ENCODE data around the gene VAMP4. TPM values are rescaled to one million over a fixed set of nuclear protein-coding genes. Genes with fewer than 3 reads are reported as not detected.
A peak's percentile ranks its signal among the peaks of the same experiment; 100 is the strongest.

VAMP4 gene
- total RNA-seq, 1 donor from 2014 or later = 8.4 TPM

DNA sequence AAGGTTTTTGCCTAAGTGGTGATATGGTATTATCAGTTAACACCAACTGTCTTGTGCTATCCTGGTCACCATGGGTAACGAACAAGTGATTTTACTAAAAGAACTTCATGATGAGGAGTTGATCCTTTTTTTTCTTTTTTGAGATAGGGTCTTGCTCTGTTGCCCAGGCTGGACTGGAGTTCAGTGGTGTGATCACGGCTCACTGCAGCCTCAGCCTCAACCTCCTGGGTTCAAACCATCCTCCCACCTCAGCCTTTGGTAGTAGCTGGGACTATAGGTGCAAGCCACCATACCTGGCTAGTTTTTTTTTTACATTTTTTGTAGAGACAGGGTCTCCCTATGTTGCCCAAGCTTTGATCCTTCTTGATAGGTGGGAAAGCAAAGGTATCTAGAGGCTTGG lies 44.7 kb upstream of the VAMP4 start:
- H3K27me3 Mint-ChIP-seq (ENCODE audit: unreplicated experiment) = no peaks in the 10 kb centered on the region
- TF ChIP-seq, protein P1, sequence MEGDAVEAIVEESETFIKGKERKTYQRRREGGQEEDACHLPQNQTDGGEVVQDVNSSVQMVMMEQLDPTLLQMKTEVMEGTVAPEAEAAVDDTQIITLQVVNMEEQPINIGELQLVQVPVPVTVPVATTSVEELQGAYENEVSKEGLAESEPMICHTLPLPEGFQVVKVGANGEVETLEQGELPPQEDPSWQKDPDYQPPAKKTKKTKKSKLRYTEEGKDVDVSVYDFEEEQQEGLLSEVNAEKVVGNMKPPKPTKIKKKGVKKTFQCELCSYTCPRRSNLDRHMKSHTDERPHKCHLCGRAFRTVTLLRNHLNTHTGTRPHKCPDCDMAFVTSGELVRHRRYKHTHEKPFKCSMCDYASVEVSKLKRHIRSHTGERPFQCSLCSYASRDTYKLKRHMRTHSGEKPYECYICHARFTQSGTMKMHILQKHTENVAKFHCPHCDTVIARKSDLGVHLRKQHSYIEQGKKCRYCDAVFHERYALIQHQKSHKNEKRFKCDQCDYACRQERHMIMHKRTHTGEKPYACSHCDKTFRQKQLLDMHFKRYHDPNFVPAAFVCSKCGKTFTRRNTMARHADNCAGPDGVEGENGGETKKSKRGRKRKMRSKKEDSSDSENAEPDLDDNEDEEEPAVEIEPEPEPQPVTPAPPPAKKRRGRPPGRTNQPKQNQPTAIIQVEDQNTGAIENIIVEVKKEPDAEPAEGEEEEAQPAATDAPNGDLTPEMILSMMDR (IDR thresholded peaks at IDR 0.05; ENCODE audit: partially characterized antibody, unreplicated experiment) = no peak
- H3K36me3 Mint-ChIP-seq (ENCODE audit: unreplicated experiment) = no peaks in the 10 kb centered on the region
- no peak for DNase-seq
- no peak overlapping the region for H3K27ac Mint-ChIP-seq (ENCODE audit: unreplicated experiment)
- peaks cover 3% of the 10 kb centered on the region for H3K4me1 Mint-ChIP-seq (ENCODE audit: low read depth, unreplicated experiment)
- peaks cover under 1% of the 10 kb centered on the region for H3K9me3 Mint-ChIP-seq (ENCODE audit: unreplicated experiment)
- H3K4me3 Mint-ChIP-seq (ENCODE audit: unreplicated experiment) = no peak overlapping the region

DNA sequence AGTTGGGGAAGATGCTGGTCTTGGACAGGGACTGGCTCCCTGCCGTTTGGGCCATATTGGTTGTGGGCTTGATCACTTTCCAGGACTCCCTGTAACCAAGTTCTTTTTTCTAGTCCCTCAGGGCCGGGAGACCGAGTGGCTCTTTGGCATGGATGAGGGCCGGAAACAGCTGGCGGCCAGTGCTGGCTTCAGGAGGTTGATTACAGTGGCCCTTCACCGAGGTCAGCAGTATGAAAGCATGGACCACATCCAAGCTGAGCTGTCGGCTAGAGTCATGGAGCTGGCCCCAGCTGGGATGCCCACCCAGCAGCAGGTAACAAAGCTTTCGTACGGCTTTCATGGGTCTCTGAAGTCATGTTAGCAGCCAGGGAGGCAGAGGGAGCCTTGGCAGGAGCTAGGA lies 43.9 kb upstream of the VAMP4 start:
- no peaks in the 10 kb centered on the region for H3K27me3 Mint-ChIP-seq (ENCODE audit: unreplicated experiment)
- no peak overlapping the region for H3K4me3 Mint-ChIP-seq (ENCODE audit: unreplicated experiment)
- H3K27ac Mint-ChIP-seq (ENCODE audit: unreplicated experiment) = no peak overlapping the region
- TF ChIP-seq, protein P1 (IDR thresholded peaks at IDR 0.05; ENCODE audit: partially characterized antibody, unreplicated experiment) = no peak
- H3K36me3 Mint-ChIP-seq (ENCODE audit: unreplicated experiment) = no peaks in the 10 kb centered on the region
- peaks cover 6% of the 10 kb centered on the region for H3K9me3 Mint-ChIP-seq (ENCODE audit: unreplicated experiment)
- peaks cover 3% of the 10 kb centered on the region for H3K4me1 Mint-ChIP-seq (ENCODE audit: low read depth, unreplicated experiment)
- no peak for DNase-seq

DNA sequence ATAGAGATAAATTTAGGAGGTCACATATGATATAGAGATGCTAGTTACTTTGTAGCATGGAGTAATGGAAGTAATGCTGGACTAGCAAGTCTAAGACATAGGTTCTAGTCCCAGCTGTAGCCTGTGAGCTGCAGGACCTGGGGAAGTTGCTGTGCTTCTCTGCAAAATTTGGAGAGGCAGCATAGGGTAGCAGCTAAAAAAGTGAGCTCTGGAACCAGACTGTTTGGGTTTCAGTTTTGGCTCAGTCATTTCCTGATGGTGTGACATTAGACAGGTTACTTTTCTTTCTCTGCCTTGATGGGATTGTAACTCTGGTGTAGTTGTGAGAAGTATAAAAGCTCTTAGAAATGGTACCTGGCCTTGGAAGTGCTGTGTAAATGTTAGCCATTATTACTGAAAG lies 42.9 kb upstream of the VAMP4 start:
- Mint-ChIP-seq H3K27ac (ENCODE audit: unreplicated experiment) (no peak overlapping the region), H3K4me3 (ENCODE audit: unreplicated experiment) (no peak overlapping the region)

DNA sequence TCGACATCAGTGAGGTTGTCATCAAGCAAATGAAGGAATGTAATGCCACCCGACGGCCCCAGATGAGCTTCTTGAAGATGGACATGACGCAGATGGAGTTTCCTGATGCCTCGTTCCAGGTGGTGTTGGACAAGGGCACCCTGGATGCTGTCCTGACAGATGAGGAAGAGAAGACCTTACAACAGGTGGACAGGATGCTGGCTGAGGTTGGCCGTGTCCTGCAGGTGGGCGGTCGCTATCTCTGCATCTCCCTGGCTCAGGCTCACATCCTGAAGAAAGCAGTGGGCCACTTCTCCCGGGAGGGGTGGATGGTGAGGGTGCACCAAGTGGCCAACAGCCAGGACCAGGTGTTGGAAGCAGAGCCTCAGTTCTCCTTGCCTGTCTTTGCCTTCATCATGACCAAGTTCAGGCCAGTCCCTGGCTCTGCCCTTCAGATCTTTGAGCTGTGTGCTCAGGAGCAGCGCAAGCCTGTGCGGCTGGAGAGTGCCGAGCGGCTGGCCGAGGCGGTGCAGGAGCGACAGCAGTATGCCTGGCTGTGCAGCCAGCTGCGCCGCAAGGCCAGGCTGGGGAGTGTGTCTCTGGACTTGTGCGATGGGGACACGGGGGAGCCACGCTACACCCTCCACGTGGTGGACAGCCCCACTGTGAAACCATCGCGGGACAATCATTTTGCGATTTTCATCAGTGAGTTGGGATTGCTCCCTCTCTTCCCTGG lies 42.1 kb upstream of the VAMP4 start:
- no peak for DNase-seq
- no peak overlapping the region for H3K4me3 Mint-ChIP-seq (ENCODE audit: unreplicated experiment)
- TF ChIP-seq, protein P1 (IDR thresholded peaks at IDR 0.05; ENCODE audit: partially characterized antibody, unreplicated experiment) = no peak
- no peak overlapping the region for H3K27ac Mint-ChIP-seq (ENCODE audit: unreplicated experiment)
- H3K4me1 Mint-ChIP-seq (ENCODE audit: low read depth, unreplicated experiment) = peaks cover 3% of the 10 kb centered on the region
- H3K36me3 Mint-ChIP-seq (ENCODE audit: unreplicated experiment) = no peaks in the 10 kb centered on the region
- H3K9me3 Mint-ChIP-seq (ENCODE audit: unreplicated experiment) = peaks cover 6% of the 10 kb centered on the region
- no peaks in the 10 kb centered on the region for H3K27me3 Mint-ChIP-seq (ENCODE audit: unreplicated experiment)

More for the DNA sequence above, 42.9 kb upstream of the VAMP4 start:
- no peaks in the 10 kb centered on the region for H3K27me3 Mint-ChIP-seq (ENCODE audit: unreplicated experiment)
- peaks cover 6% of the 10 kb centered on the region for H3K9me3 Mint-ChIP-seq (ENCODE audit: unreplicated experiment)
- TF ChIP-seq, protein P1 (IDR thresholded peaks at IDR 0.05; ENCODE audit: partially characterized antibody, unreplicated experiment) = no peak
- no peaks in the 10 kb centered on the region for H3K36me3 Mint-ChIP-seq (ENCODE audit: unreplicated experiment)
- no peak for DNase-seq
- peaks cover 3% of the 10 kb centered on the region for H3K4me1 Mint-ChIP-seq (ENCODE audit: low read depth, unreplicated experiment)

DNA sequence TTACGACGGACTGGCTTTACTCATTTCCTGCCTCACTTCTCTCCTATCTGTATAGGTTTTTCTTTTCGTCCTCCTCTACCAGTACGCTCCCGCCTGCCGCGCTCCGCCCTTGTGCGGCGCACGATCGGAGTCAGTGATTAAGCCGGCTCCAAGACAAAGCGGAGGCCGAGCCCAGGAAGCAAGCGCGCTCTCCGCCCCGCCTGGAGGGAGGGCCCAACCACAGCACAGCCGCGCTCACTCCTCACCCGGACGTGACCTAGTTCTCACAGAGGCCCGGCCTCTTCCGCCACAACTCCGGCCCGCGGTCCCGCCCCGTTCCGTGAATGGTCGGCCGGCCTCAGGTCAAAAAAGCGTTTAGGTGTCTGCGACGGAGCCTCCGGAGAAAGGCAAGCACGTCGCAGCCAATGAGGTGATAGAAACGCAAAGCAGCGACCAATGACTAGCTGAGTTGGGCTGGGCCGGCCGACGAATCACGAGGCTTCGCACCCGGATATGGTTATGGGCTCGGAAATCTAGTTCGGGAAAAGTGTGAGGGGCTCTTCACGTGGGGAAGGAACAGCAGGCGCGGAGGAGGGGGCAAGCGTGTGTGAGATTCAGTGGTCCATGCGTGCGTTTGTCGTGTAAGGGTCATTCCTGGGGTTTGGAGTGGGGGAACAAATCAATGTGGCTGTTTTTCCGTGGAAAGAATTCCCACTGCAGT lies 39.5 kb upstream of the VAMP4 start, which contains the start of gene METTL13:
TSS of gene METTL13 (plus strand) at position 485 of the 700 bp plus-strand sequence. CDS start 308 bp downstream, outside the sequence.
- peak within 1 kb of the TSS; percentile 82 for H3K27ac Mint-ChIP-seq (ENCODE audit: unreplicated experiment)
- no peaks in the 10 kb centered on the region for H3K27me3 Mint-ChIP-seq (ENCODE audit: unreplicated experiment)

More for the DNA sequence above, 39.5 kb upstream of the VAMP4 start, which contains the start of gene METTL13:
- Mint-ChIP-seq H3K4me1 (ENCODE audit: low read depth, unreplicated experiment) (peaks cover 3% of the 10 kb centered on the region), H3K9me3 (ENCODE audit: unreplicated experiment) (peaks cover 6% of the 10 kb centered on the region), H3K36me3 (ENCODE audit: unreplicated experiment) (no peaks in the 10 kb centered on the region), H3K4me3 (ENCODE audit: unreplicated experiment) (peak within 1 kb of the TSS; percentile 95)
- TF ChIP-seq, protein P1 (IDR thresholded peaks at IDR 0.05; ENCODE audit: partially characterized antibody, unreplicated experiment) = no peak
- peak; percentile 98 for DNase-seq
